Activated CD8-positive, alpha-beta memory T cell treated with anti-CD3 and anti-CD28 coated beads for 4 hours (primary cell): ENCODE measurements around the gene GLCCI1.

Experiments used
- DNase-seq, 2 donors: peaks; one replicate each; pipeline ENCODE4 v3.0.0-alpha.2; 2020; ENCODE audit warnings: low read depth in 2 of 2

Gene GLCCI1

DNA sequence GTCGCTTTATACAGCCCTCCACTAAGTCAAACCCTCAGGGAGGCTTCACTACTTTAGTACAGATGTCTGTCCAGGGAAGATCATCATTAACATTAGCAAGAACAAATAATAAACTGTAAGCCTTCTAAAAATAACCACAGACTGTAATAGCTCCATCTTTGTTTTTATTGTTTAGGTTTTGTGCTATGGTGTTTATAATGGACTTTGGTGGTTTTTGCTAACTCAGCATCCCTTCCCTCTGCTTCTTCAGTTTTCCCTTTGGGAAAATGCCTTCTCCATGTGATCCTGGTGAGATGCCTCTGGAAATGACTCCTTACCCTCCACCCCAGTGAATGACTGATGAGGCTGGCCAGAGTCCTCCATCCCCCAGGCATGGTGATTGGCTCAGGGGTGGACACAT lies 162.1 kb downstream of the GLCCI1 start:
- DNase-seq, result no peak

DNA sequence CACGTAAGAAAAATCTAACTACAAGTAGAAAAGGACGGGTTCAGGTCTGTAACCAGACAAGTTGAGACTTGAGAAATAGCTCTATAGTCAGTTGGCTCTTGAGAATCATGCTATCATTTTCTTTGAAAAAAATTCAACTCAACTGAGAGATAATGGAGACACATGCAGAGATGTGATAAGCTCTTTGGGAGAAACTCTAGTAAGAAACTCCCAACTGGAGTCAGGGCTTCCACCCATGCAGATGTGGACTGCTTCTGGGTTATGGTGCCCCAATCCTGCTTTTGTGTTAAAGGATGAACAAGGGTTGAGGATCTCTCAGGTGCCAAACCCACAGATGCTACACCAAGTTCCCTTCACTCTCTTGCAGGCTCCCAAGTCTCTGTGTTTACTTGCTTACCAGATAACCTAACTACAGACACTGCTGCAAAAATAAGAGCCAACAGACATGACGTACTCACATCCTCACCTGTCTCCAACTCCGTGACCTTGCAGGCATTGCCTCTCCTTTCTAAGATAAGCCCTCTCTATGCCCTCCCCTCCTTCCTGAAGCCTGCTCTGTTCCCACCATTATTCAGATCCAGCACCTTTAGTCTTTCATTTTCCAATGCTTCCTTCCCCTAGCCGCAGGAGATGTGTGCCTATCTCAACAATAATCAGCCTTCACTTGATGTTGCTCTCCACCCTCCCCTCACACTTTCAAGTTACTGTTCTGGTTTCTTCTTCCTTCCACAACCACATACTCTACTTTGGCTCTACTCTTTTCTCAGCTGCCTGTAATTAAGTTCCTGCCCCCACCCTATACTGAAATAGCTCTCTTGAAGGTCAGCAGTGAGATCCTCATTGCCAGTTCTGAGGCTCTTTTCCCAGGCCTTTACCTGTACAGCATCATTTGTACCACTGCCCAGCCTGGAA lies 163.4 kb downstream of the GLCCI1 start:
- DNase-seq, result no peak

DNA sequence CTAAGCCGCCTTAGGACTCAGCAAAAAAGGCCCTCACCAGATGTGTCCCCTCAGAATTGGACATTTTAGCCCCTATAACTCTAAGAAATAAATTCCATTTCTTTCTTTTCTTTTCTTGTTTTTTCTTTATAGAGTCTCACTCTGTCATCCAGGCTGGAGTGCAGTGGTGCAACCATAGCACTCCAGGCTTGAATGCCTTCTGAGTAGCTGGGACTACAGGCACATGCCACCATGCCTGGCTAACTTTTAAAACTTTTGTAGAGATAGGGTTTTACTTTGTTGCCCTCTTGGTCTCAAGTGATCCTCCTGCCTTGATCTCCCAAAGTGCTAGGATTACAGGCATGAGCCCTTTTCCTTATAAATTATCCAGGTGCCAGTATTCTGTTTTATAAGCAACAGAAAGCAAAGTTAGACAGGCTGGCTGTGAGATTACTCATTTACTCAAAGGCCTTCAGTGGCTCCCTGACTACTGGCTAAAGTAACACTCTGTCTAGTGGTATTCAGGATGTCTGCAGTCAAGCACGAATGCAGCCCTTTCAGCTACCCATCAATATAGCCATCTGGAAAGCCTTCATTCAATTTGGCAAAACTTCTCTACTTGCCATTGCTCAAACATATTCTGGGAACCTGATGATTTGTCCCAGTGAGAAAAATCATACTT lies 164.7 kb downstream of the GLCCI1 start:
- DNase-seq, result no peak

DNA sequence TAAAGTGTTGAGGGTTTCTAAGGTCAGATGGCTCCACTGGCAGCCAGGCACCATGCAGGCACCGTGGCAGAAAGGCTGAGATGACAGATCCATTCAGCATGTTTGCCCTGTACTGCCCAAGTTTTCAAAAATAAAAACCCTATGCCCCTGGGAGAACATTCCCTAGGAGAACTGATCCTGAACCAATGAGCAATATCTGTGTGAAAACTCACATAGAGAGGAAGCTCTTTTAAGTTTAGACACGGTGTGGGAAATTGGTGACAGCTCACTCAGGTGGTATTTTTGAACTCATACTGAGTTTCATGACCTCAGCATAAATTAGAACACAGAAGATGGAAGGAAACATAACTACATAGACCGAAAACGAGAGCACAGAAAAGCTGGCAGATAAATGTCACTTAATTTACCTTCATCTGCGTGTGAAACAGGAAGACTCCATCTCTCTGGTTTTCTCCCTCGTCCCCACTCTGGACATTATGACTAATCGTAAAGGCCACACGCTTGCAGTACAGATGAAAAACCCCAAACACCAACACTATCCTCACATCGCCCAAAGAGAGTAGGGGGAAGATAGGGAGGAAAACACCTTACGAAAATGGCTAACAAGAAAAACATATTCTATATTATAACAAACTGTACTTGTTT lies 165.6 kb downstream of the GLCCI1 start:
- DNase-seq, result no peak

DNA sequence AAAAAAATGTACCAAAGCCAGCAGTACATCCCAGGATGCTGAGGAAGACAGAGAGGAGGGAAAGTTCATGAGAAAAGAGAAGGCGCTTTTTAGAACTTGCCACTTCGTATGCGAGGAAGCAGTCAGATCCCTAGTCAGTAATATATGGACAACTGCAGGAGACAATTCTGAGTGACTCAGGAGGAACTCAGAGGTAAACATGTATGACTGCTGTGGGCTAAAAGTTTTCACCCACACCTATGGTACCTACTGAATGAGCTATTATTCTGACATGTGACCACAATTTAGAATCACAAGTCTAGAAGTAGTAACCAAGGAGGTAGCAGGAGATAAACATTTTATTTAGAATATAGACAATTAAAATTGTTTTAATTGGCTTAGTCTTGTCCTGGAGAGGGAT lies 166.8 kb downstream of the GLCCI1 start:
- no peak for DNase-seq

DNA sequence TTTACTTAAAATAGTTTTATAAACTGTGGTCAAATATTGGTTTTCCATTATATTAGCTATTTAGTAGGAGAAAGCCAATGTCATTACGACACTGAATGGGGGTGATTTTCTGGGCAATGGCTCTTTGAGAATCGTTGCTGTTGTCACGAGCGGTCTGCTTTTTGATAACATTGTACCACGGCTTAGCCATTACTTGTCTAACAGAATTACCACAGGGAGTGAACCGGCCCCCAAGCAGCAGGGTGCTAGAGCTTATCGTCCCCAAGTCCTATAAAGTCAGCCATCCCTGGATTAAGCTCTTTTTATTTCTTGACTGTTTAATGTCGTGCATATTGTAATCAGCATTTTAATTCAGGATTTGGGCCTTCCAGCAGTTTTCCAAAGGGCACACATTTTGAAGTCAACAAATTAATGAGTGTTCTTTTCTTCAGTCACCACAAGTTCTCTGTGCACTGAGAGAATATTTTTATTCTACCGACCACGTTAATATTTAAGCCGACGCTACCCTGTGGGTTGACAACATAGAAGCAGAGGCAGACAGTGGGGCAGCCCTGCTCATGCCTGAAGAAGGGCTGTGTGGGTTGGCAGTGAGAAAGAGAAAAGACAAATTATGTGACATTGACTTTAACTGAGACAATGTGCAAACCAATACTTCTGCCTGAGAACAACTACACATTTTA lies 167.6 kb downstream of the GLCCI1 start:
- no peak for DNase-seq
